ES-I3 (cell line): ENCODE measurements around the gene SPRR2G.
"Not testable (repeated sequence)": the region's sequence is repeated elsewhere in the genome, so short reads cannot be mapped to it uniquely, and the experiment has no call there.

Source experiments
- H3K36me3 ChIP-seq: 2 replicates; pipeline ENCODE4 v1.6.1; 2013; ENCODE audit warnings: mild to moderate bottlenecking, low read length, control low read depth, moderate library complexity; ENCODE audit not compliant: insufficient read depth
- H3K4me1 ChIP-seq: 2 replicates; pipeline ENCODE4 v1.6.1; 2013; ENCODE audit warnings: mild to moderate bottlenecking, control low read depth, low read length; ENCODE audit not compliant: insufficient read depth
- H3K9ac ChIP-seq: 2 replicates; pipeline ENCODE4 v1.6.1; 2013; ENCODE audit warnings: low read depth, mild to moderate bottlenecking, low read length, moderate library complexity
- H3K9me3 ChIP-seq: 2 replicates; pipeline ENCODE4 v1.6.1; 2013; ENCODE audit warnings: mild to moderate bottlenecking, low read length, moderate library complexity; ENCODE audit not compliant: control insufficient read depth, insufficient read depth

Gene SPRR2G

GRCh38 chr1:153133267-153133666 lies 17.4 kb downstream of the SPRR2G start:
- Histone ChIP-seq H3K9me3 (peaks cover 2% of the 10 kb centered on the region; the same call in 1 of the 2 replicates), H3K36me3 (no peaks in the 10 kb centered on the region), H3K9ac (no peak overlapping the region), H3K4me1 (no peaks in the 10 kb centered on the region; the same call in 1 of the 2 replicates)

- not testable (repeated sequence) for H3K4me1 ChIP-seq, H3K9ac ChIP-seq, H3K36me3 ChIP-seq
- peaks cover 10% of the 10 kb centered on the region for H3K9me3 ChIP-seq
Measured at GRCh38 chr1:153128688-153129087, 22.0 kb downstream of the SPRR2G start.

GRCh38 chr1:153127296-153127695 lies 23.4 kb downstream of the SPRR2G start:
- H3K9ac ChIP-seq, result no peak overlapping the region
- no peaks in the 10 kb centered on the region for H3K4me1 ChIP-seq
- H3K9me3 ChIP-seq, result peaks cover 10% of the 10 kb centered on the region
- no peaks in the 10 kb centered on the region for H3K36me3 ChIP-seq

- Histone ChIP-seq H3K9ac (no peak overlapping the region), H3K4me1 (no peaks in the 10 kb centered on the region), H3K9me3 (peaks cover 10% of the 10 kb centered on the region), H3K36me3 (no peaks in the 10 kb centered on the region)
Measured at GRCh38 chr1:153125536-153125935, 25.2 kb downstream of the SPRR2G start.

GRCh38 chr1:153123793-153124192 lies 26.9 kb downstream of the SPRR2G start:
- not testable (repeated sequence) for H3K4me1 ChIP-seq, H3K9me3 ChIP-seq, H3K9ac ChIP-seq, H3K36me3 ChIP-seq

GRCh38 chr1:153122831-153123421 lies 27.8 kb downstream of the SPRR2G start:
- Histone ChIP-seq H3K4me1 (no peaks in the 10 kb centered on the region), H3K9me3 (peaks cover 8% of the 10 kb centered on the region; the same call in 1 of the 2 replicates), H3K9ac (no peak overlapping the region), H3K36me3 (no peaks in the 10 kb centered on the region)

- peaks cover 8% of the 10 kb centered on the region; the same call in 1 of the 2 replicates for H3K9me3 ChIP-seq
- no peaks in the 10 kb centered on the region for H3K36me3 ChIP-seq
- H3K4me1 ChIP-seq, result no peaks in the 10 kb centered on the region
- H3K9ac ChIP-seq, result no peak overlapping the region
Measured at GRCh38 chr1:153120945-153121344, 29.7 kb downstream of the SPRR2G start.

- no peaks in the 10 kb centered on the region for H3K4me1 ChIP-seq
- no peaks in the 10 kb centered on the region for H3K36me3 ChIP-seq
- H3K9me3 ChIP-seq, result 0 out of 2 replicates have a peak, but pooled peaks cover under 1% of the 10 kb centered on the region
- H3K9ac ChIP-seq, result no peak overlapping the region
Measured at GRCh38 chr1:153119491-153119971, 31.2 kb downstream of the SPRR2G start.

- H3K36me3 ChIP-seq, H3K9me3 ChIP-seq, H3K4me1 ChIP-seq, H3K9ac ChIP-seq: not testable (repeated sequence)
Measured at GRCh38 chr1:153115264-153115663, 35.4 kb downstream of the SPRR2G start.

GRCh38 chr1:153113416-153113815 lies 37.3 kb downstream of the SPRR2G start, which contains the start of gene SPRR2F:
TSS of gene SPRR2F (minus strand) at chr1:153113516. CDS start at chr1:153112733, 783 bp downstream.
- Histone ChIP-seq H3K9me3 (no peaks in the 10 kb centered on the region), H3K9ac (no peak within 1 kb of the TSS), H3K4me1 (no peaks in the 10 kb centered on the region), H3K36me3 (no peaks in the 10 kb centered on the region)

GRCh38 chr1:153112454-153112853 lies 38.2 kb downstream of the SPRR2G start:
- H3K9me3 ChIP-seq, H3K36me3 ChIP-seq, H3K4me1 ChIP-seq, H3K9ac ChIP-seq: not testable (repeated sequence)

- no peaks in the 10 kb centered on the region for H3K36me3 ChIP-seq
- H3K4me1 ChIP-seq, result no peaks in the 10 kb centered on the region
- no peaks in the 10 kb centered on the region for H3K9me3 ChIP-seq
- H3K9ac ChIP-seq, result no peak overlapping the region
Measured at GRCh38 chr1:153100245-153100644, 50.4 kb downstream of the SPRR2G start.
